Fibroblast of pulmonary artery (primary cell): Measurements from ENCODE around the gene OR2A12.

Experiments
- DNase-seq: peaks from one replicate; pipeline ENCODE4 v3.0.0-alpha.2; 2010; ENCODE audit warnings: low read depth
- H3K4me3 ChIP-seq: replicated peaks from 2 replicates; pipeline ENCODE4 v1.5.1; 2011; ENCODE audit warnings: low read depth, mild to moderate bottlenecking, control low read depth, low read length, moderate library complexity
- CTCF ChIP-seq: IDR thresholded peaks from 2 replicates; pipeline ENCODE4 v1.5.1; 2011; ENCODE audit warnings: mild to moderate bottlenecking, control low read depth, low read length, inconsistent platforms; ENCODE audit errors: missing control alignments

Gene OR2A12

GRCh38 chr7:144090667-144091066 is 4.6 kb downstream of the OR2A12 start:
- no peak for TF ChIP-seq CTCF
- no peak for DNase-seq
- no peak overlapping the region for H3K4me3 ChIP-seq

GRCh38 chr7:144098776-144099175 is 12.7 kb downstream of the OR2A12 start:
- no peak for TF ChIP-seq CTCF
- no peak overlapping the region for H3K4me3 ChIP-seq
- no peak for DNase-seq

GRCh38 chr7:144100607-144101006 is 14.5 kb downstream of the OR2A12 start:
- no peak for TF ChIP-seq CTCF
- no peak for DNase-seq
- H3K4me3 ChIP-seq, result no peak overlapping the region

GRCh38 chr7:144102041-144102440 is 16.0 kb downstream of the OR2A12 start:
- DNase-seq, result no peak
- no peak for TF ChIP-seq CTCF
- H3K4me3 ChIP-seq, result no peak overlapping the region

- no peak overlapping the region for H3K4me3 ChIP-seq
- TF ChIP-seq CTCF, result no peak
- DNase-seq, result no peak
Observed at GRCh38 chr7:144105211-144105610, 19.1 kb downstream of the OR2A12 start.

GRCh38 chr7:144109283-144109682 is 23.2 kb downstream of the OR2A12 start, which contains the start of gene OR2A2:
TSS of gene OR2A2 (plus strand) at chr7:144109583. CDS start at chr7:144109583, 0 bp downstream.
- no peak for DNase-seq
- TF ChIP-seq CTCF, result no peak
- no peak within 1 kb of the TSS for H3K4me3 ChIP-seq

GRCh38 chr7:144110272-144110671 is 24.2 kb downstream of the OR2A12 start:
- DNase-seq, result no peak
- H3K4me3 ChIP-seq, result no peak overlapping the region
- no peak for TF ChIP-seq CTCF
